RCC 7860 (cell line): Measurements from ENCODE around the gene SLIT3.

Experiments used
- DNase-seq: peaks from one replicate; pipeline ENCODE4 v3.0.0-alpha.2; 2015; ENCODE audit warnings: low spot score
- FAIRE-seq: peaks from 2 replicates; lab custom pipeline; 2012; peaks lifted over from hg19 to GRCh38; lab: Jason Lieb, UNC

The SLIT3 gene

DNA sequence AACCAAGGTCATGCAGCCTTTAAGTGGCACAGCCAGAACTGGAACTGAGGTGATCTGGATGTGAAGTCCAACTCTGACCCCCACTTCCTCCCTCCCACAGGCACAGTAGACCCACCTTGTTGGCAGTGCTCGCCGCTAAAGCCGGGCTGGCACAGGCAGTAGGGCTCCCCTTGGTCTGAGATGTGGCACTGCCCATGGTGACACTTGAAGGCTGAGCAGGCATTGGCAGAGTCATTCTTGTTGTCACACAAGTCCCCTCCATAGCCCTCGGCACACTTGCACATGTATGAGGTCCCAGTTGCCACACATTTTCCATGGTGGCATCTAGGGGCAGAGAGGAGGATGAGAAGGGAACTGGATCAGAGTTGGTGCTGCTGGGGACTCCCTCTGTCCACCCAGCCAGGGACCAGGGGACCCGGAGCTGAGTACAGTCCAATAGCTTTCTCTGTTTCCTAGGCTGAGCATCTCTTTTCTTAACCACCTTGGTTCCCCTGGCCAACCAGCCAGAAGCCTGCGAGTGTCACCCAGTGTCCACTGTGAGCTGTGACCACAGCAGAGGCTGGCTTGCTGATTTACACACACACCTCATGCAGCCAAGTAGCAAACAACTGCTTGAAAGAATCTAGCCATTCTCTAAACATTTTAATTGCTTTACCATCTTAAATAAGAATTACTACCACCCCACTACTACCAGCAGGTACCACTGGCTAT is 631.1 kb downstream of the SLIT3 start:
- DNase-seq (no peak), FAIRE-seq (no peak)

DNA sequence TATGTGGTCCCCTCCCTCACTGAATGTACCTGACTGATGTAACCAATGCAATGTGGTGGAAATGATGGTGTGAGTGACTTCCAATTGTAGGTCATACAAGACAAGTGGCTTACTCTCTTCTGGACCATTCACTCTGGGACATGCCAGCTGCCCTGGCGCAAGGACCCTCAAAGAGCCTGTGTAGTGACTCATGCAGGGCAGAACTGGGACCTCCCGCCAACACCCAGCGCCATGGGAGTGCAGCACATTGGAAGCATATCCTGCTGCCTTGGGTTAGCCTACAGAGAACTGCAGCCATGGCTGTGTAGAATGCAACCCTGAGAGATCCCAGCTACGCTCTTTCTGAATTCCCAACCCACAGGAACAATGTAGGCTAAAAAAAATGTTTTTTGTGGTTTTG is 631.8 kb downstream of the SLIT3 start:
- DNase-seq (no peak), FAIRE-seq (no peak)

DNA sequence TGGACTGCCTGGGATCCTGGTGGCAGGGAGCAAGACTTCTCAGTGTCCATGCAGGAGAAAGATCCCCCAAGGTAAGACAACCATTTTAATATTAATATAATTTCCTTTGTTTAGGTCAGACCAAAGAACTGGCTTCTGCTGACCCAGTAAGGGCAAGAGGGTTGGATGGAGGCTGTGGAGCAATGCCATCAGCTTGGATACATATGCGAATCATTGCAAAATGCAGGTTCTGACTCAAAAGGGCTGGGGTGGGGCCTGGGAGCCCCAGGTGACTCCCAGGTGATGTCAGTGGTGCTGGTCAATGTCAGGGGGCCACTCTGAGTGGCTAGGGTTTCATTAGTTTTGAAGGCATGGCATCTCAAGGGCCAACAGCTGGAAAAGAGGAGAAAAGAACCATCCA is 632.9 kb downstream of the SLIT3 start:
- FAIRE-seq (no peak), DNase-seq (no peak)

DNA sequence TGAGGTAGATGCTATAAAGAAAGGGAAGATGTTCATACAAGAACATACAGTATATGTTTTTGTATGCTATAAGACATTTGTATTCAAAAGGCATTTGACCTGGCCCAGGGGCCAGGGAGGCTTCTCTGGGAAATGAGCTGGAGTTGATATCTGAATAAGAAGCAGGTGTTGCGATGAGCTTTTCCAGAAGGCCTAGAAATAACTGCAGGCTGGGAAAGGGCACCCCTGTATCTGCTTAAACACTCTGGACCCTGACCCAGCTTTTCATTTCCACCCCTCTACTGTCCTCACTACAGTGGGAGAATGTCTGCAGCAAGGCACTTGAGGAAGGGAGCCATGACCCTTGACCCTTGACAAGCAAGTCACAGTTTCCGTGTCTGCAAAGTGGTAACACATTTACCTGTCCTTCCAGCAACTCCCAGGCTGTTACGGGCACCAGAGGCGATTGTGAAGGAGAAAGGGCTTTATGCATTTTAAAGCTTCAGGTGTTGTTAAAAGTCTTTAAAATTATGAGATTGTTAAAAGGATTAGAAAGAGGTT is 633.6 kb downstream of the SLIT3 start:
- DNase-seq, result no peak
- FAIRE-seq, result no peak

DNA sequence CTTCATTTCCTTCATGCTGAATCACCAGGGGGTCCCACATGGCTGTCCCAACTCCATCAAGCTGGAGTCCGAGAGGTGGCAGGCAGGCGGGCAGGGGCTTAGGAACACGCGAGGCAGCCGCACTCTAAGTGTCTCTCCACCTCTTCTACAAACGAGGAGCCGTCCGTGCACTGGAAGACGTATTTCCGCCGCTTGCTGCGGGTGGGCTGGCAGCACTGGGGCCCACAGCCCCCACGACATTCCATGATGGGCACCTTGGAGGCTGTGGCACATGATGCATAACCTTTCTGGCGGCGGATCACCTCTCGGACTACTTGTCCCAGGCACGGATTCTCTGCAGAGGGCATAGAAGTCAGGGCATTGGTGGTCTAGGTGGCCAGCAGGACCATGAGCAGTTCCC is 634.6 kb downstream of the SLIT3 start:
- DNase-seq, result no peak
- FAIRE-seq, result no peak

DNA sequence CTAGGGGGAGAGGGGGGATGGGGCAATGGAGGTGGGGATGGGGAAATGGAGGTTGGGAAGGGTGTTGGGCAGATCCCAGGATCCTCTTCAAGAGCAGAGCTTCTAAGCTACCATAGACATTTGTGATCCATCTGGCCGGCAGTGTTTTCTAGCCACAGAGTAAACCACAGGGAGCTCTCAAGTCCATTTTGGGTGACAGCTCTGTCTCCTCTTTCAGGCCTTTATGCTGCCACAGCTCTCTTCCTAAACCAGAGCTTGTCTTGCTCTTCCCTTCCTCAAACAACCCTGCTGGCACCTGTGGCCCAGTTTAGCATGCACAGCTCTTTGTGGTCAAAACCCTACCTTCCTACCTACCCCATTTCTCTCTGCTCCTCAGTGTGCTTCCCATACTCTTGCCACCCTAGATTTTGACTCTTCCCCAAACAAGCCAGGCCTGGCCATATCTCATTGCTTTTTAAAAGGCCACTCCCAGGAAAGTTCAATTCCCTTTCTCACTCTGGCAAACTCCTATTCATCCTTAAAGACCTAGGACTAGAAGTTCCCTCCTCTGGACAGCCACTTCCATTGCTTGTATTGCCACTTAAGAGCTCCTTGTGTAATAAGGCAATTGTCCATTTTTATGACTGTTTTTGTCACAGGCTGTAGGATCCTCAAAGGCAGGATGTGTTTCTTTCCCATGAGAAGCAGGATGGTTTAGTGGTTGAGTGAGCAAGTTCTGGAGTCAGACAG is 637.5 kb downstream of the SLIT3 start:
- FAIRE-seq (no peak), DNase-seq (no peak)

DNA sequence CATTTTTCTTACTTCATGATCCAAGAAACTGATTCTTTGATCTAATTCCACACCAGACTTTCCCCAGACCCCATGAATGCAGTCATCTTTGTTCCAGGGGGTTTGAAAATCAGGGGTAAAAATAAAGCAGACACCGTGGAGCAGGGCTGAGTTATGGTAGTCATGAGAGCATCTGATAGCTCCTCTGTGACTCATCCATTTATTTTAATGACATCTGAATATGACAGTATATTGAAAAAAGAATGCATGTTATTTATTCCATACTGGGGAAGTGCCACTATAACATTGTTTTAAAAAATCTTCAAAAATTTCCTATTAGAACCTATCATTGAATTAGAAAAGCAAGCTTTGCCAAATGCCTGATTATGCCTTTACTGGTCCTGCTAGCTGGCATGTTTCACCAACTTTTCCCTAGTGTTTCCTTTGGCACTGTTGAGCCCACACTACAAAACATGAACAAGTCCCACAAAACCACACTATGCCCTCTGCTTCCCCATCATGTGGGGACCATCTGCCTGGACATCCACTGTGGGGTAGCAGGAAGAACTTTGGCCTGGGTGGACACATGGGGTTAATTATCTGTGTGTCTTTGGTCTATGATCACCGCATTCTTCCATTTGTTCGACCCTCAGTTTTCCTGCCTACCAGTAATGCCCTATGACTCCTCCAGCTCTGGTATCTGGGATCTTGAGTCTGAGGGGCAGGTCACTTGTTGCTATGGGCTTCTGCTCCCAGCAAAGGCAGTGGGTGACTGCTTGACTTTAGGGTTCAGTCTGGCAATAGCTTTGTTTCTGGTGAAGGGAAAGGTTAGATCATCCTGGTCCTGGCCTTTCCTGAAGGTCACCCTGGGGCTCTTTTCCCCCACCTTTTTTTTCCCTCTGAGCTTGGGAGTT is 639.1 kb downstream of the SLIT3 start:
- no peak for DNase-seq
- no peak for FAIRE-seq

DNA sequence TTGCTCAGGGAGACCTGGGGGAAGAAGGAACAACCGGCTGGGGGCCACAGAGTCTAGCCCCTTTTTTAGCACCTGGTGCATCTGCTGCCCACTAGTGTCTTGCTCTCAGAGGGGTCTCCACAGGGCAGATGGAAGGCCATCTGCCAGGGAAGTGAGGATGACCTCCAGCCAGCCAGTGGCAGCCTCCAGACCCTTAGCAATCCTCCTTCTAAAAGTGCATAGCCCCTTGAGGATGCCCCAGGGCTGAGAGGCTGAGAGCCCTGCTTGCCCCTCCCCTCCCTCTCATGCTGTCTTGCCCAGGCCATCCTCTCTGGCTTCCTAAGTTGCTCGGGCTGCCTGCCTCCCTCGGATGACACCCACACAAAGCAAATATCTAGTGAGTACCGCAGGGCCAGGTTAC is 640.2 kb downstream of the SLIT3 start:
- no peak for DNase-seq
- FAIRE-seq, result no peak

DNA sequence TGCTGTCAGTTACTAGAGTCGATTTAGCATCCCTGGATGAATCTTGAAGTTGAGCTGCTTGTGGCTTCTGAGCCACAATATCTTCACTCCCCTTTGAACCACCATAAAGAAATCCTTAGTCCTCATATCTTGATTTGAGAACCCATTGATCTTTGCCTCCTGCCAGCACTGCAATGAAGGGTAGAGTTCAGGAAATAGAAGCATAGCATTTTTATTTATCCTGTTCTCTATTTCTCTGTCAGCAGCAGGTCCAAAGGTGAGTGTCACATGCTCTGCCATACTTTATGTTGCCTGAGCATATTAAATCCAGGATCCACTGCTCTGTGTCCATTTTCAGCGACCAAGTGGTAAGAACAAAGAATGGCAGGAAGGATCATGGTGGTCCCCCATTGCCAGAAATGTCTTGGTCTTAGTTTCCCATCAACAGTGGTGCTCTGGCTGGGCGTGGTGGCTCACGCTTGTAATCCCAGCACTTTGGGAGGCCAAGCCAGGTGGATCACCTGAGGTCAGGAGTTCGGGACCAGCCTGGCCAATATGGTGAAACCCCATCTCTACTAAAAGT is 641.6 kb downstream of the SLIT3 start:
- DNase-seq (no peak), FAIRE-seq (no peak)

DNA sequence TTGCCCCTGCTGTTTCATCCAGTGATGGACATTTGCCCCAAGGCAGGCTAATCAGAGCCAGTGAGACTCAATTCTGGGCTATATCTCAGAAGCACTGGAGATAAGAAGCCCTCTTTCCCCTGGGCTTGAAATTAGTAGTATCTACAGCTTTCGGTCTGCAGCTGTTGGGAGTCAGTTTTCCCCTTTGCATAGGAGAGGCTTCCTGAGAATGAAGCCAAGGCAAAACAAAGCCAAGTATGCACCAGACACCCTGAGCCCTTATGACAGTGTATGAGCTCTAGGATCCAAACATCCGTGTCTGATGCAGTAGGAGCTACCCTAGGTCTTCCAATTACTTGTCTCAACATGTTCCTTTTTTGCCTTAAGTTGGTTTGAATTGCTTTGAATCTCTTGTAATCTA is 642.5 kb downstream of the SLIT3 start:
- no peak for DNase-seq
- FAIRE-seq, result no peak

DNA sequence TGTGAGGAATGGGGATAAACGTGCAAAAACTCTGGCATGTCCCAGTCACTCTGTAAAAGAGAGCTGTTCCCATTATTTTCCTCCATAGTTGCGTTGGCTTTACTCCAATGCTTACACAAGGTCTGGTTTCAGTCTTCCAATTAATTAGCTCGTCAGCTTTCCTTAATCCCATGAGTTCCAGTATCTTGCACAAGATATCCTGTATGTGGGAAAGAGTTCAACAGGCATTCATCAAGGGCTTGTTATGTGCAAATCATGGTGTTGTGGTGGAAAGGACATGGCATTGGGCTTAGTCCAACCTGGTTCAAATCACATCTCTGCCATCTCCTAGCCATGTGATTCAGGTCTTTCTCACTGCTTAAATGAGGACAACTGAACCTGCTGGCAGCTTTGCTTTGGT is 644.3 kb downstream of the SLIT3 start:
- DNase-seq (no peak), FAIRE-seq (no peak)

DNA sequence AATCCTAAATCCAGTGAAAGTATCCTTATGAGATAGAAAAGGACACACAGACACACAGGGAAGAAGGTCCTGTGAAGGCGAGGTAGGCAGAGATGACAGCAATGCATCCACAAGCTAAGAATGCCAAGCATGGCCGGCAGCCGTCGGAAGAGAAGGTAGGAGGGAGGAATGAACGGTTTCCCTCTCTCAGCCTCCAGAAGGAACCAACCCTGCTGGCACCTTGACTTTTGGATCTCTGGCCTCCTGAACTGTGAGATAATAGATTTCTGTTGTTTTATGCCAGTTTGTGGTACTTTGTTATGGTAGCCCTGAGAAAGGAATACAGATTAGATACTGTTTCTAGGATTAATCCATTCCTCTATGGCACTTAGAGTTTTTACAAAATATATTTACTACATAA is 645.6 kb downstream of the SLIT3 start:
- no peak for DNase-seq
- no peak for FAIRE-seq

DNA sequence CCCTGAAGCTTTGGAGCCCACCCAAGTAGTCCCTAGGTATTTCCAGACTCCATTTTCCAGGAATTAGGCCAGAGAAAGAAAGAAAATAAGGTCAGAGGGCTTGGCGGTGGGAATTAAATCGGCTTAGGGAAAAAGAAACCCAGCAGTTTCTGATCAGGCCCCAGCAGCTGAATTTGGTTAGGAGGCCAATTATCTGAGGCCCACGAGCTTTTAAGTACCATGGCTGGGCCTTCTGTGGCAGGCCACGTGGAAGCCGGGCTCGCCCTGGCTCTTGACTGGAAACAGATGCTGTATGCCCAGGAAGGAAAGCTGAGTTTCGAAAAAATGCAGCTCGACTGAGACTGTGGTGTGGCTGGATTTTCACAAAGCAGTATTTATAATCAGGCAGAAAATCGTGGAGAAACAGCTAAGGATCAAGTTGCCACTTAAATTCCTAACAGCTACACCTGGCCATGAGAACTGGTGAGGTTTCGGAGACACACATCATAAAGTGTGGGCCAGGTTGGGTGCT is 646.7 kb downstream of the SLIT3 start:
- no peak for DNase-seq

DNA sequence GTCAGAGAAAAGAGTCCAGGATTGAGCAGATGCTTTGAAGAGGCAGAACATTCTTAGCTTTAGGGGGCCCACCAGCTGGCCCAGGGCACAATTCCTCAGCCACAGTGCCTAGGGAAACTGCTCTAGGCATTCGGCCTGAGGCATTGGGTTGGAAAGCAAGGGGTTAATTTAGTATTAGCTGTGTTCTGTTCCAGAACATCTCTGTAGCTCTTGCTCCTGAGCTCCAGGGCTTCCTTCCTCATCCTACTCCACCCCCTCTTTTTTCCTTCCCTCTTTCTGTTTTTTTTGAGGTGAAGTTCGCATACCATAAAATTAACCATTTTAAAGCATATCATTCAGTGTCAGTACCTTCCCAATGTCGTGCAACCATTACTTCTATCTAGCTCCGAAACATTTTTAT is 647.3 kb downstream of the SLIT3 start:
- DNase-seq, result no peak
- no peak for FAIRE-seq

More for the DNA sequence above, 646.7 kb downstream of the SLIT3 start:
- no peak for FAIRE-seq

DNA sequence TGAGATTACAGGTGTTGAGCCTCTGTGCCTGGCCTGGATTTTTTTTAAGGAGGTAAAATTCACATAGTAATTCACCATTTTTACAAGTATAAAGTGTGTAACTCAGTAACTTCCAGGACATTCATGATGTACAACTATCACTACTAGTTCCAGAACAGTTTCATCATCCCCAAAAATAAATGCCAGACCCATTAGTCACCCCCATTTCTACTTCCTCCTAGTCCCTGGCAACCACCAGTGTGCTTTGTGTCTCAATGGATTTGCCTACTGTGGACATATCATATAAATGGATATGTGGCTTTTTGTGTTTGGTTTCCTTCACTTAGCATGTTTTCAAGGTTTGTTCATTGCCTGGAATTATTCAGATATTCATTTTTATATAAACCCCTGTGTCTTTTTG is 649.3 kb downstream of the SLIT3 start:
- FAIRE-seq, result peak; percentile 52
- peak; percentile 82 for DNase-seq

DNA sequence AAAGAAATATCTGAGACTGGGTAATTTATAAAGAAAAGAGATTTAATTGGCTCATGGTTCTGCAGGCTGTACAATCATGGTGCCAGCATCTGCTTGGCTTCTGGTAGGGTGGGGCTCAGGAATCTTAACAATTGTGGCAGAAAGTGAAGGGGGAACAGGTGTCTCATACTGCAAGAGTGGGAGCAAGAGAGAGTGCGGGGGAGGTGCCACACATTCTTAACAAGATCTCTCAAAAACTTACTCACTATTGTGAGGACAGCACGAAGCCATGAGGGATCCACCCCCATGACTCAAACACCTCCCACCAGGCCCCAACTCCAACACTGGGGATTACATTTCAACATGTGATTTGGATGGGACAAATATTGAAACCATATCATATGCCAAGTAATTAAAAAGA is 651.6 kb downstream of the SLIT3 start:
- FAIRE-seq (no peak), DNase-seq (no peak)

DNA sequence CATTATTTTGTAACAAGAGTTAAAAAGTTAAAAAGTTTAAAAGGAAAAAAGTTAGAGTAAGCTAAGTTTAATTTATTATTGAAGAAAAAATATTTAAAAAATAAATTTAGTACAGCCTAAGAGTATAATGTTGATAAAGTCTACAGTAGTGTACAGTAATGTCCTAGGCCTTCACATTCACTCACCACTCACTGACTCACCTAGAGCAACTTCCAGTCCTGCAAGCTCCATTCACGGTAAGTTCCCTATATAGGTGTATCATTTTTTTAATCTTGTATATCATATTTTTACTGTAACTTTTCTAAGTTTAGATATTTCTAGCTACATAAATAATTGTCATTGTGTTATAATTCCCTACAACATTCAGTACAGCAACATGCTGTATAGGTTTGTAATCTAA is 652.4 kb downstream of the SLIT3 start:
- DNase-seq (no peak), FAIRE-seq (no peak)

DNA sequence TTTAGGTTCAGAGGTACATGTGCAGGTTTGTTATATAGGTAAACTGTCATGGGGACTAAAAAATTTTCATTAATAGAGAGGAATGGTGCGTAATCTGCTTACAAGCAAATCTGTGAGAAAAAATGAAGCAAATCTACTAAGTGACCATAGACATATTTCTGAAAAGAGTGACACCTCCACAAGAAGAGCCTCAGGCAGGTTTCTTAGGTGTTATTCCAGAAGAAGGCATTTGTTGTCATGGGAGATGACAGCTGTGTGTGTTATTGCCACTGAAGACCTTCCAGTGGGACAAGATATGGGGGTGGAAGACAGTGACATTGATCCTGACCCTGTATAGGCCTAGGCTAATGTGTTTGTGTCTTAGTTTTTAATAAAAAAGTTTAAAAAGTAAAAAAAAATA is 652.9 kb downstream of the SLIT3 start:
- DNase-seq (no peak), FAIRE-seq (no peak)

DNA sequence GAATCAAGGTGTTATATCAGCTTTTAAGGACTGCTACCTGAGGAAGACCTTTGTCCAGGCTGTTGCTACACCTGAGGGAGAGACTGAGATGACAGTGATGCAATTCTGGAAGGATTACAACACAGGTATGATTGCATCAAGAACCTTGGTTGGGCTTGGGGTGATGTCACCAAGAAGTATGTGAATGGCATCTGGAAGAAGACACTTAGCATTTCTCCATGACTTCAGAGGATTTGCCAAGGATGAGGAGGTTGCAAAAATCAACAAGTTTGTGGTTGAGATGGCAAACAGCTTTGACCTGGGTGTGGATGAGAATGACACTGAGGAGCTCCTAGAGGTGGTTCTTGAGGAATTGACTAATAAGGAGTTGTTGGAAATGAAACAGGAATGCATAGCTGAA is 653.9 kb downstream of the SLIT3 start:
- FAIRE-seq (no peak), DNase-seq (peak; percentile 9)

DNA sequence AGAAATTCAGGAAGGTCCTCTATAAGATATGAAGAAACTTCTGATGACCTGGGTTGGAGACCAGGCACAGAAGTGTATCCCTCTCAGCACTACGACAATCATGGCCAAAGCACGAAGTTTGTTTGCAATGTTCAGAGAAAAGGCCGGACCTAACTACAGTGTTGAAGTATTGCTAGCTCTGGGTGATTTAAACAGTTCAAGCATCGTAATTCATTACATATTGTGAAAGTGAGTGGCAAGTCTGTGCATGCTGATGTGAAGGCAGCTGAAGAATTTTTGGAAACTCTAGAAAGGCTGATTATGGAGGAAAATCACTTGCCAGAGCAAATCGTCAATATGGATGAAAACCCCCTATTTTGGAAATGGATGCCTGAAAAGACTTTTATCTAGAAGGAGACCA is 654.6 kb downstream of the SLIT3 start:
- FAIRE-seq (no peak), DNase-seq (no peak)

DNA sequence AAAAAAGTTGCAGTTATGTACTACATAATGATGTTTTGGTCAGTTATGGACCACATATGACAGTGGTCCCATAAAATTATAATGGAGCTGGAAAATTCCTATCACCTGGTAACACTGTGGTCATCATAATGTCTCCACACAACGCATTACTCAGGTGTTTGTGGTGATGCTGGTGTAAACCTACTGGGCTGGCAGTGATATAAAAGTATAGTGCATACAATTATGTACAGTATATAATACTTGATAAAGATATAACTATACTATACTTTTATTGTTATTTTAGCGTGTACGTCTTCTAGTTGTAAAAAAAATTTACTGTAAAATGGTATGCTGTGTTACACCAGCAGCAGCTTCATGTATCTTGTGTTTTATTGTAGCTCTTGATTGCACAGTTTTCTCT is 655.7 kb downstream of the SLIT3 start:
- FAIRE-seq (no peak), DNase-seq (no peak)
